Endodermal cell (in vitro differentiated cells): ENCODE data around the gene PRG2. TPM values are rescaled to one million over a fixed set of nuclear protein-coding genes. Genes with fewer than 3 reads are reported as not detected.

Source experiments
- DNase-seq: peaks from one replicate; pipeline ENCODE4 v3.0.0-alpha.2; 2017
- H3K27ac ChIP-seq: 2 replicates; pipeline ENCODE4 v1.5.1; 2013; ENCODE audit warnings: mild to moderate bottlenecking, low read depth, low read length, moderate library complexity
- H3K27me3 ChIP-seq: 2 replicates; pipeline ENCODE4 v1.6.1; 2013; ENCODE audit warnings: mild to moderate bottlenecking, low read length, moderate library complexity; ENCODE audit not compliant: insufficient read depth, control insufficient read depth, poor library complexity, severe bottlenecking
- H3K36me3 ChIP-seq: 2 replicates; pipeline ENCODE4 v1.7.0; 2013; ENCODE audit warnings: mild to moderate bottlenecking, low read length, moderate library complexity; ENCODE audit not compliant: control insufficient read depth, insufficient read depth
- H3K4me1 ChIP-seq: one replicate; pipeline ENCODE4 v1.7.0; 2013; ENCODE audit warnings: low read length; ENCODE audit not compliant: control insufficient read depth, insufficient read depth
- H3K4me3 ChIP-seq: 2 replicates; pipeline ENCODE4 v1.5.1; 2013; ENCODE audit warnings: mild to moderate bottlenecking, low read length, moderate library complexity
- H3K9ac ChIP-seq: 2 replicates; pipeline ENCODE4 v1.6.1; 2013; ENCODE audit warnings: mild to moderate bottlenecking, low read length, moderate library complexity; ENCODE audit not compliant: poor library complexity, severe bottlenecking; ENCODE audit errors: extremely low read depth
- H3K9me3 ChIP-seq: 2 replicates; pipeline ENCODE4 v1.6.1; 2013; ENCODE audit warnings: mild to moderate bottlenecking, low read length, moderate library complexity; ENCODE audit not compliant: control insufficient read depth
- H3K27ac Mint-ChIP-seq: 2 replicates; pipeline ENCODE4 v1.8.0; 2020; ENCODE audit warnings: mixed read lengths
- H3K27me3 Mint-ChIP-seq: 2 replicates; pipeline ENCODE4 v1.8.0; 2021; ENCODE audit warnings: mild to moderate bottlenecking, mixed read lengths; ENCODE audit not compliant: insufficient read depth
- H3K36me3 Mint-ChIP-seq: 2 replicates; pipeline ENCODE4 v1.8.0; 2020; ENCODE audit warnings: low read depth, mixed read lengths
- H3K4me1 Mint-ChIP-seq: 2 replicates; pipeline ENCODE4 v1.8.0; 2020; ENCODE audit warnings: mixed read lengths
- H3K4me3 Mint-ChIP-seq: 2 replicates; pipeline ENCODE4 v1.8.0; 2020; ENCODE audit warnings: mild to moderate bottlenecking, moderate library complexity, mixed read lengths
- H3K9me3 Mint-ChIP-seq: 2 replicates; pipeline ENCODE4 v1.8.0; 2020; ENCODE audit warnings: mild to moderate bottlenecking, mixed read lengths
- WGBS, 2 experiments: methylation state at CpG; one replicate each; pipeline versions ENCODE4 v1.1.5 to v1.1.7; 2013; ENCODE audit warnings: missing lambda C conversion rate in 2 of 2, mixed read lengths in 1 of 2; ENCODE audit not compliant: insufficient coverage in 1 of 2, insufficient read length in 1 of 2; 5-methylcytosine and 5-hydroxymethylcytosine counted together
- total RNA-seq, 2 donors: library from RNA; stranded (reverse); fragmentation: NEBNext Ultra II Directional in 1 of 2; extraction: Animal tissue kit (Norgen Biotek cat#: 25700) in 1 of 2; gene quantifications; 2 replicates in 1 of 2; 3 replicates in 1 of 2; pipeline ENCODE4 v1.2.1, GENCODE V29; 2021
- TF ChIP-seq, protein P1 (sequence below): fragments of 200-600 bp; sonication (generic); conservative IDR thresholded peaks from 2 replicates; pipeline ENCODE4 v1.5.0; 2021; ENCODE audit warnings: antibody characterized with exemption, mild to moderate bottlenecking

PRG2 gene
- total RNA-seq, 2 donors from 2014 or later = 0.42 TPM; not detected in 1

DNA sequence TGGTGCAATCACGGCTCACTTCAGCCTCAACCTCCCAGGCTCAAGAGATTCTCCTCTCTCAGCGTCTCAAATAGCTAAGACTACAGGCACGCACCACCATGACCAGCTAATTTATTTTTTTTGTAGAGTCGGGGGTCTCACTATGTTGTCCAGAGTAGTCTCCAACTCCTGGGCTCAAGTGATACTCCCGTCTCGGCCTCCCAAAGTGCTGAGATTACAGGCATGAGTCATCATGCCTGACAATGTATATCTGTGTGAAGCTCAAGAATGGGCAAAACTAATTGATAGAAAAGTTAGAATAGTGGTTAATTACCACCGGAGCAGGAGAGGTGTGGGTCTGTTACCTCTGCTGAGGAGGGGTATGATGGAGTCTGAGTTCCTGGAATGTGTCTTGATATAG lies 45.6 kb upstream of the PRG2 start:
- Histone ChIP-seq H3K36me3 (no peaks in the 10 kb centered on the region), H3K27ac (no peak overlapping the region), H3K4me1 (no peaks in the 10 kb centered on the region), H3K4me3 (no peak overlapping the region), H3K27me3 (peaks cover 6% of the 10 kb centered on the region), H3K9me3 (no peaks in the 10 kb centered on the region), H3K9ac (no peak overlapping the region)
- Mint-ChIP-seq H3K27ac (no peak overlapping the region), H3K9me3 (no peaks in the 10 kb centered on the region), H3K27me3 (peaks cover 23% of the 10 kb centered on the region), H3K4me3 (no peak overlapping the region), H3K4me1 (no peaks in the 10 kb centered on the region), H3K36me3 (no peaks in the 10 kb centered on the region)
- no peak for DNase-seq
- WGBS, 2 experiments = 84 to 96% methylated on average over 7 of the region's 7 CpGs
- TF ChIP-seq, protein P1, sequence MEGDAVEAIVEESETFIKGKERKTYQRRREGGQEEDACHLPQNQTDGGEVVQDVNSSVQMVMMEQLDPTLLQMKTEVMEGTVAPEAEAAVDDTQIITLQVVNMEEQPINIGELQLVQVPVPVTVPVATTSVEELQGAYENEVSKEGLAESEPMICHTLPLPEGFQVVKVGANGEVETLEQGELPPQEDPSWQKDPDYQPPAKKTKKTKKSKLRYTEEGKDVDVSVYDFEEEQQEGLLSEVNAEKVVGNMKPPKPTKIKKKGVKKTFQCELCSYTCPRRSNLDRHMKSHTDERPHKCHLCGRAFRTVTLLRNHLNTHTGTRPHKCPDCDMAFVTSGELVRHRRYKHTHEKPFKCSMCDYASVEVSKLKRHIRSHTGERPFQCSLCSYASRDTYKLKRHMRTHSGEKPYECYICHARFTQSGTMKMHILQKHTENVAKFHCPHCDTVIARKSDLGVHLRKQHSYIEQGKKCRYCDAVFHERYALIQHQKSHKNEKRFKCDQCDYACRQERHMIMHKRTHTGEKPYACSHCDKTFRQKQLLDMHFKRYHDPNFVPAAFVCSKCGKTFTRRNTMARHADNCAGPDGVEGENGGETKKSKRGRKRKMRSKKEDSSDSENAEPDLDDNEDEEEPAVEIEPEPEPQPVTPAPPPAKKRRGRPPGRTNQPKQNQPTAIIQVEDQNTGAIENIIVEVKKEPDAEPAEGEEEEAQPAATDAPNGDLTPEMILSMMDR = no peak

DNA sequence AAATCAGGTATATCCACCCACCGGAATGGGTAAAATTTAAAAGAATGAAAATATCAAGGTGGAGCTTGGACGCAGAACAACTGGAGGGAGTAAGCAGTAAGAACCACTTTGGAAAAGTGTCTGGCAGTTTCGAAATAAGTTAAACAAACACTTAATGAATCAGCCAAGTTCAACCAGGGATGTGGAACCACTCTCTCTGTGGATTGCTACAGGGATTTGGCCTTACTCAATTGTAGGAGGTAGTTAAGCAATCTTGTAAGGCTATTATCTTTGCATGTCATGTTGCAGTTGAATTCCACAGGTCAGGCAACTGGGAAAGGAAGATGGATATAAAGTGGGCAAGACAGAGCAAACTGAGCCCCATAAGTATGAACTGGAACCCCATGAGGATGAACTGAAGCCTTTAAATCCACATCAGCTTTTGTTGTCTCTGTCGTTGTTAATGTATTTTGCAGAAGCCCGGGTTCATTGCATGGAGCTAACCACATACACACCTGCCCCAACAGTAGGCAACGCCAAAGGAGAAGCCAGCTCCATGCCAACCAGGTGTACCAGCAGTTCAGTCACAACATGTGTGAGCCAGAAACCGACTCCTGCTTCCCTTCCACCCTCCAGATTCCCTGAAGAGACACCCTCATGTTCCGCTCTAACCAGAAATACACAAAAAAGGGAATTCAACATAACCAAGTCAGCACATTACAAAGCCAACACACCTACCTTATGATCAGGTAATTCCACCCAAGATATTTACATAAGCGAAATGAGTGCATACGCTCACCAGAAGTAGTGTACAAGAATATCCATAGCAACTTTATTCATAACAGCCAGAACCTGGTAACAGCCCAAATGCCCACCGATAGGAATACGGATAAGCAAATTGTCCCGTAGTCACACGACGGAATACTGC lies 44.4 kb upstream of the PRG2 start:
- Mint-ChIP-seq H3K36me3 (no peaks in the 10 kb centered on the region), H3K27me3 (peaks cover 27% of the 10 kb centered on the region), H3K4me3 (no peak overlapping the region), H3K4me1 (no peaks in the 10 kb centered on the region), H3K27ac (no peak overlapping the region), H3K9me3 (no peaks in the 10 kb centered on the region)
- H3K9ac ChIP-seq = no peak overlapping the region
- no peak overlapping the region for H3K4me3 ChIP-seq
- DNase-seq = no peak
- no peak overlapping the region for H3K27ac ChIP-seq
- TF ChIP-seq, protein P1 = no peak
- H3K36me3 ChIP-seq = no peaks in the 10 kb centered on the region
- peaks cover 11% of the 10 kb centered on the region for H3K27me3 ChIP-seq
- 87 to 89% methylated on average over 6 to 15 of the region's 15 CpGs for WGBS, 2 experiments
- H3K9me3 ChIP-seq = no peaks in the 10 kb centered on the region
- no peaks in the 10 kb centered on the region for H3K4me1 ChIP-seq

DNA sequence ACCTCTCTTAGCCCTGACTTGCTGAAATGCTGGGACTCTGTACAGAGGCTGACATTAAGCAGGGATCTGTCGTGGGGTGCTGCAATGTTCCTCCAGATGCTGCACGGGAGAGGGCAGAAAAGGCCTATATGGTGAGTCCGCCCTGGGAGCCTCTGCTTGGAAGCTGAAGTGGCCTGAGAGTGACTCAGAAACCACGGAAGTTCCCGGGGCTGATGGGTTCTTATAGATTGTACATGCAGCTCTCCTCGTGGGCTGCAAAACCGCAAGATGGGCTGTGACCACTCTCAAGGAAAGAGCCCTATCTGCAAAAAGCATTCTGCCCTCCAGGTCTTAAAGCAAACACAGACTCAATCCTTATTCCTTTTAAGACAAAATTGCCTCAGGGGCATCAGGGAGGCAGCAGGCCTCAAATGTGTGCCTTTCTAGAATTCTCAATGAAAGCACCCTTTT lies 42.3 kb upstream of the PRG2 start:
- 88 to 91% methylated on average over 7 of the region's 7 CpGs for WGBS, 2 experiments
- DNase-seq = no peak
- Mint-ChIP-seq H3K27me3 (peaks cover 47% of the 10 kb centered on the region), H3K9me3 (no peaks in the 10 kb centered on the region), H3K4me1 (no peaks in the 10 kb centered on the region), H3K4me3 (no peak overlapping the region), H3K36me3 (no peaks in the 10 kb centered on the region), H3K27ac (no peak overlapping the region)
- Histone ChIP-seq H3K9ac (no peak overlapping the region), H3K36me3 (no peaks in the 10 kb centered on the region), H3K4me1 (no peaks in the 10 kb centered on the region), H3K9me3 (no peaks in the 10 kb centered on the region), H3K27ac (no peak overlapping the region), H3K4me3 (no peak overlapping the region), H3K27me3 (peaks cover 33% of the 10 kb centered on the region)
- TF ChIP-seq, protein P1 = no peak
